Breast epithelium (tissue), 3 donors: ENCODE measurements around the gene C19orf47.

Experiments
- POLR2A ChIP-seq: fragments of 450-650 bp; IDR thresholded peaks from one replicate; pipeline ENCODE4 v1.6.1; 2016; ENCODE audit warnings: antibody characterized with exemption, mild to moderate bottlenecking, moderate library complexity
- TF ChIP-seq, protein P1 (sequence below), 3 donors: fragments of 450-650 bp; IDR thresholded peaks; one replicate each; pipeline ENCODE4 v1.5.1; 2016 to 2017; ENCODE audit warnings: antibody characterized with exemption in 3 of 3, mild to moderate bottlenecking in 3 of 3, moderate library complexity in 3 of 3

DNA sequence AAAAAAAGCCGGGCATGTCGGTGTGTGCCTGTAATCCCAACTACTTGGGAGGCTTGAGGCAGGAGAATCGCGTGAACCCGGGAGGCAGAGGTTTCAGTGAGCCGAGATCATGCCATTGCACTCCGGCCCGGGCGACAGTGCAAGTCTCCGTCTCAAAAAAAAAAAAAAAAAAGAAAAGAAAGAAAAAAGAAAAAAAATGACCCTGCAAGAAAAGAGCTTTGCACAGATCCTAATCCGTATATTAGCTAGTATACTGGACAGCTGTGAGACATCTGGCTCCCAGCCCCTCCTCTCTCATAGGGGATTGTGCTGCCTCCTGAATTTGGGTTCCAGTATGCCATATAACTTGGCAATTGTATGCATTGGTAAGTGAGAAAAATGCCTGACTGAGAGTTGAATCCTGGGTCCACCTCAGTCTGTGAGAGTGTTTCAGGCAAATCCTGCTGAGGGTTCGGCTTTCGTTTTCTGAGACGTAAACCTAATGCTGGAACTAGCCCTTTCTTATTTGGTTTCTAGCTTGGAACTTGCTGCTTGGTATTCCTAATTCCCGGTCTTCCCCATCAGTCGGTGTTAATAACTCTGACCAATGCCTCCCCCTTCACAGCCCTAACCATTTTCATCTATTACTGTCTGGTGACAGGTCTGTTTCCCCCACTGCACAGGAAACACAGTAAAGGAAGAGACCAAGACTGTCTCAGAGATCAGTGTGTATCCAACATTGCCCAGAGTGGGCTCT, 61.8 kb downstream of the C19orf47 start:
- TF ChIP-seq, protein P1, sequence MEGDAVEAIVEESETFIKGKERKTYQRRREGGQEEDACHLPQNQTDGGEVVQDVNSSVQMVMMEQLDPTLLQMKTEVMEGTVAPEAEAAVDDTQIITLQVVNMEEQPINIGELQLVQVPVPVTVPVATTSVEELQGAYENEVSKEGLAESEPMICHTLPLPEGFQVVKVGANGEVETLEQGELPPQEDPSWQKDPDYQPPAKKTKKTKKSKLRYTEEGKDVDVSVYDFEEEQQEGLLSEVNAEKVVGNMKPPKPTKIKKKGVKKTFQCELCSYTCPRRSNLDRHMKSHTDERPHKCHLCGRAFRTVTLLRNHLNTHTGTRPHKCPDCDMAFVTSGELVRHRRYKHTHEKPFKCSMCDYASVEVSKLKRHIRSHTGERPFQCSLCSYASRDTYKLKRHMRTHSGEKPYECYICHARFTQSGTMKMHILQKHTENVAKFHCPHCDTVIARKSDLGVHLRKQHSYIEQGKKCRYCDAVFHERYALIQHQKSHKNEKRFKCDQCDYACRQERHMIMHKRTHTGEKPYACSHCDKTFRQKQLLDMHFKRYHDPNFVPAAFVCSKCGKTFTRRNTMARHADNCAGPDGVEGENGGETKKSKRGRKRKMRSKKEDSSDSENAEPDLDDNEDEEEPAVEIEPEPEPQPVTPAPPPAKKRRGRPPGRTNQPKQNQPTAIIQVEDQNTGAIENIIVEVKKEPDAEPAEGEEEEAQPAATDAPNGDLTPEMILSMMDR (IDR thresholded peaks at IDR 0.05) = no peak
- no peak for TF ChIP-seq POLR2A
